Lower lobe of right lung (tissue), 2 donors: ENCODE measurements around the gene SNTA1. TPM values are rescaled to one million over a fixed set of nuclear protein-coding genes. Genes with fewer than 3 reads are reported as not detected.
"Not testable (repeated sequence)": the region's sequence is repeated elsewhere in the genome, so short reads cannot be mapped to it uniquely, and the experiment has no call there.

Source experiments
- ATAC-seq, 2 donors: fragments of 200-7000 bp; cut with Tn5 transposase; one replicate each; pipeline ENCODE4 v1.9.1; 2020 to 2022; ENCODE audit warnings: mild to moderate bottlenecking in 2 of 2, moderate library complexity in 2 of 2
- DNase-seq: peaks from one replicate; pipeline ENCODE4 v3.0.0-alpha.2; 2020
- H3K27ac ChIP-seq: fragments of 200-600 bp; one replicate; pipeline ENCODE4 v1.8.0; 2022
- H3K27me3 ChIP-seq: fragments of 200-600 bp; one replicate; pipeline ENCODE4 v1.8.0; 2022; ENCODE audit warnings: low read depth
- H3K36me3 ChIP-seq: fragments of 200-600 bp; one replicate; pipeline ENCODE4 v1.8.0; 2022; ENCODE audit warnings: mild to moderate bottlenecking
- H3K4me1 ChIP-seq: fragments of 200-600 bp; one replicate; pipeline ENCODE4 v1.8.0; 2022
- H3K4me3 ChIP-seq: fragments of 200-600 bp; one replicate; pipeline ENCODE4 v1.8.0; 2022; ENCODE audit warnings: mild to moderate bottlenecking
- H3K9me3 ChIP-seq: fragments of 200-600 bp; one replicate; pipeline ENCODE4 v1.8.0; 2022
- CTCF ChIP-seq: fragments of 200-600 bp; IDR thresholded peaks from one replicate; pipeline ENCODE4 v1.8.0; 2022; ENCODE audit warnings: antibody characterized with exemption, mild to moderate bottlenecking
- intact Hi-C: fragments of 100-400 bp; cut with DNase I; formaldehyde crosslinking; loops from one replicate; pipeline ENCODE4 v1.11.0; 2022
- total RNA-seq: library from RNA; stranded (reverse); fragmentation: NEBNext Ultra II Directional; extraction: Animal tissue kit (Norgen Biotek cat#: 25700); gene quantifications from one replicate; pipeline ENCODE4 v1.2.1, GENCODE V29; 2021
- donor health status: DM: no; HTN: yes; CAD: no; lungs with severe emphysema.

Gene SNTA1
- total RNA-seq, 1 donor from 2014 or later: 6.7 TPM

- intact Hi-C loops: no loop called here
- Histone ChIP-seq H3K36me3 (no peaks in the 10 kb centered on the region), H3K27me3 (no peaks in the 10 kb centered on the region), H3K4me1 (peaks cover 20% of the 10 kb centered on the region), H3K9me3 (no peaks in the 10 kb centered on the region), H3K4me3 (no peak overlapping the region), H3K27ac (no peak overlapping the region)
- peak; percentile 4 for DNase-seq
- ATAC-seq: no peak
- no peak for TF ChIP-seq CTCF
These were observed 44.6 kb upstream of the SNTA1 start for GRCh38 chr20:33488201-33488600.

- ATAC-seq, DNase-seq, intact Hi-C loops, H3K36me3 ChIP-seq, H3K27ac ChIP-seq, H3K9me3 ChIP-seq, H3K4me1 ChIP-seq, H3K27me3 ChIP-seq, H3K4me3 ChIP-seq: not testable (repeated sequence)
These were observed 39.6 kb upstream of the SNTA1 start for GRCh38 chr20:33483186-33483585.

GRCh38 chr20:33482581-33482980 is 39.0 kb upstream of the SNTA1 start:
- Histone ChIP-seq H3K9me3 (no peaks in the 10 kb centered on the region), H3K36me3 (no peaks in the 10 kb centered on the region), H3K27ac (no peak overlapping the region), H3K4me1 (no peaks in the 10 kb centered on the region), H3K4me3 (no peak overlapping the region), H3K27me3 (no peaks in the 10 kb centered on the region)
- no peak for ATAC-seq
- intact Hi-C loops: no loop called here
- no peak for DNase-seq
- TF ChIP-seq CTCF: no peak

- H3K27me3 ChIP-seq: no peaks in the 10 kb centered on the region
- H3K27ac ChIP-seq: no peak overlapping the region
- DNase-seq (peak; percentile 19), ATAC-seq (no peak)
- H3K9me3 ChIP-seq: no peaks in the 10 kb centered on the region
- no peak overlapping the region for H3K4me3 ChIP-seq
- no peaks in the 10 kb centered on the region for H3K36me3 ChIP-seq
- intact Hi-C loops: no loop called here
- H3K4me1 ChIP-seq: no peaks in the 10 kb centered on the region
- no peak for TF ChIP-seq CTCF
These were observed 37.9 kb upstream of the SNTA1 start for GRCh38 chr20:33481431-33481941.

GRCh38 chr20:33480048-33480447 is 36.5 kb upstream of the SNTA1 start:
- DNase-seq (peak; percentile 17), ATAC-seq (no peak)
- Histone ChIP-seq H3K27me3 (no peaks in the 10 kb centered on the region), H3K9me3 (no peaks in the 10 kb centered on the region), H3K4me3 (no peak overlapping the region), H3K4me1 (peaks cover 7% of the 10 kb centered on the region), H3K36me3 (no peaks in the 10 kb centered on the region), H3K27ac (no peak overlapping the region)
- intact Hi-C loops: no loop called here
- TF ChIP-seq CTCF: no peak

- ATAC-seq (no peak), DNase-seq (no peak)
- Histone ChIP-seq H3K36me3 (no peaks in the 10 kb centered on the region), H3K9me3 (no peaks in the 10 kb centered on the region), H3K27me3 (no peaks in the 10 kb centered on the region), H3K4me3 (no peak overlapping the region), H3K27ac (no peak overlapping the region), H3K4me1 (peaks cover 7% of the 10 kb centered on the region)
- TF ChIP-seq CTCF: no peak
- intact Hi-C loops: no loop called here
These were observed 34.0 kb upstream of the SNTA1 start for GRCh38 chr20:33477386-33478234.
